ENCODE measurements around the gene LUC7L. TPM values are rescaled to one million over a fixed set of nuclear protein-coding genes. Genes with fewer than 3 reads are reported as not detected.
"Not testable (repeated sequence)": the region's sequence is repeated elsewhere in the genome, so short reads cannot be mapped to it uniquely, and the experiment has no call there.

The LUC7L gene
- total and polyA plus RNA-seq, 3 donors from 2014 or later: 81.1 to 192 (median 145) TPM

DNA sequence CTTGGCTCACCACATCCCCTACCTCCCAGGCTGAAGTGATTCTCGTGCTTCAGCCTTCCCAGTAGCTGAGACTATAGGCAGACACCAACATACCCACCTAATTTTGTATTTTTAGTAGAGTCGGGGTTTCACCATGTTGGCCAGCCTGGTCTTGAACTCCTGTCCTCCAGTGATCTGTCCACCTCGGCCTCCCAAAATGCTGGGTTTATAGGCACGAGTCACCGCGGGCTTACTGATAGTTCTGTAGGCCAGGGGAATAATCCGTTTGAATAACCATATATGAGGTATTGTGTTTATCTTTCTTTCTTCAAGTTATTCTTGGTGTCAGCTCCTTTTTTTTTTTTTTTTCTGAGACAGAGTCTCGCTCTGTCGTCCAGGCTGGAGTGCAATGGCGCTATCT is 13.0 kb upstream of the LUC7L start:
- no peak overlapping the region for H3K27ac ChIP-seq
- no peaks in the 10 kb centered on the region for H3K27me3 ChIP-seq
- H3K36me3 ChIP-seq (ENCODE audit: low read depth, missing control alignments): no peaks in the 10 kb centered on the region
- intact Hi-C loops (cut with DNase I; ENCODE audit: low total_unique reads): no loop called here
- H3K4me3 ChIP-seq: no peak overlapping the region
- no peaks in the 10 kb centered on the region for H3K9me3 ChIP-seq
- 90 to 94% methylated on average over 10 of the region's 10 CpGs for WGBS, 2 donors
- DNase-seq: no peak
- TF ChIP-seq, protein P1, sequence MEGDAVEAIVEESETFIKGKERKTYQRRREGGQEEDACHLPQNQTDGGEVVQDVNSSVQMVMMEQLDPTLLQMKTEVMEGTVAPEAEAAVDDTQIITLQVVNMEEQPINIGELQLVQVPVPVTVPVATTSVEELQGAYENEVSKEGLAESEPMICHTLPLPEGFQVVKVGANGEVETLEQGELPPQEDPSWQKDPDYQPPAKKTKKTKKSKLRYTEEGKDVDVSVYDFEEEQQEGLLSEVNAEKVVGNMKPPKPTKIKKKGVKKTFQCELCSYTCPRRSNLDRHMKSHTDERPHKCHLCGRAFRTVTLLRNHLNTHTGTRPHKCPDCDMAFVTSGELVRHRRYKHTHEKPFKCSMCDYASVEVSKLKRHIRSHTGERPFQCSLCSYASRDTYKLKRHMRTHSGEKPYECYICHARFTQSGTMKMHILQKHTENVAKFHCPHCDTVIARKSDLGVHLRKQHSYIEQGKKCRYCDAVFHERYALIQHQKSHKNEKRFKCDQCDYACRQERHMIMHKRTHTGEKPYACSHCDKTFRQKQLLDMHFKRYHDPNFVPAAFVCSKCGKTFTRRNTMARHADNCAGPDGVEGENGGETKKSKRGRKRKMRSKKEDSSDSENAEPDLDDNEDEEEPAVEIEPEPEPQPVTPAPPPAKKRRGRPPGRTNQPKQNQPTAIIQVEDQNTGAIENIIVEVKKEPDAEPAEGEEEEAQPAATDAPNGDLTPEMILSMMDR (IDR thresholded peaks at IDR 0.05): no peak
- TF ChIP-seq POLR2A (IDR thresholded peaks at IDR 0.05): no peak
- H3K4me1 ChIP-seq: no peaks in the 10 kb centered on the region

DNA sequence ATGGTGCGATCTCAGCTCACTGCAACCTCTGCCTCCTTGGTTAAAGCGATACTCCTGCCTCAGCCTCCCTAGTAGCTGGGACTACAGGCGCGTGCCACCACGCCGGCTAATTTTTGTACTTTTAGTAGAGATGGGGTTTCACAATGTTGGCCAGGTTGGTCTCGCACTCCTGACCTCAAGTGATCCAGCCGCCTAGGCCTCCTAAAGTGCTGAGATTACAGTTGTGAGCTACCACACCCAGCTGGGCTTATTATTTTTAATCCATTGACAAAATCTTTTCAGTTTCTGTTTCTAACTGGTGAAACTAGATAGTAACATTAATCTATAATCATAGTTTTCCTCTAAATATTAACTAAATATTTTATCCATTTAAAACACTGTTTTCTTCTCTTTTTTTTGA is 11.3 kb upstream of the LUC7L start:
- Histone ChIP-seq H3K36me3 (ENCODE audit: low read depth, missing control alignments) (no peaks in the 10 kb centered on the region), H3K27ac (no peak overlapping the region), H3K4me3 (no peak overlapping the region), H3K9me3 (no peaks in the 10 kb centered on the region), H3K27me3 (no peaks in the 10 kb centered on the region), H3K4me1 (no peaks in the 10 kb centered on the region)
- intact Hi-C loops (cut with DNase I; ENCODE audit: low total_unique reads): no loop called here
- no peak for DNase-seq
- no peak for TF ChIP-seq POLR2A (IDR thresholded peaks at IDR 0.05)
- TF ChIP-seq, protein P1 (IDR thresholded peaks at IDR 0.05): no peak
- WGBS, 2 donors: 89 to 96% methylated on average over 8 of the region's 8 CpGs

DNA sequence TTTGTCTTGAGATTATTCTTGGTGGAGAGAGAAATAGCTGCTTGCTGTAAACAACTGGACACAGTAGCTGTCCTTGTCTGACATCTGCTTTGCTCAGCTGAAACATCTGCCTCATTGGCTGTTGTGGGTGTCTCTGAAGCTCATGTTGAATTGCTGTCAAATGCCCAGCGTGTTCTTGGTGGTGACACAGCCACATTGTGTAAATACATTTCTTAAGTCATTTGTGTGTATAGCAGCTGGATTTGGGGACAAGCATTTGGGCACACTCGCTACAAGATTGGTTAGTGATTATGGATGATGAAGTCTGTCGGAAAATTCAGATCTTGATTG is 10.7 kb upstream of the LUC7L start:
- H3K4me3 ChIP-seq: no peak overlapping the region
- intact Hi-C loops (cut with DNase I; ENCODE audit: low total_unique reads): no loop called here
- H3K4me1 ChIP-seq: no peaks in the 10 kb centered on the region
- 71% methylated on average over 3 of the region's 3 CpGs for WGBS, 2 donors
- no peak for TF ChIP-seq POLR2A (IDR thresholded peaks at IDR 0.05)
- TF ChIP-seq, protein P1 (IDR thresholded peaks at IDR 0.05): no peak
- no peaks in the 10 kb centered on the region for H3K36me3 ChIP-seq (ENCODE audit: low read depth, missing control alignments)
- no peaks in the 10 kb centered on the region for H3K27me3 ChIP-seq
- no peak overlapping the region for H3K27ac ChIP-seq
- no peak for DNase-seq
- no peaks in the 10 kb centered on the region for H3K9me3 ChIP-seq

DNA sequence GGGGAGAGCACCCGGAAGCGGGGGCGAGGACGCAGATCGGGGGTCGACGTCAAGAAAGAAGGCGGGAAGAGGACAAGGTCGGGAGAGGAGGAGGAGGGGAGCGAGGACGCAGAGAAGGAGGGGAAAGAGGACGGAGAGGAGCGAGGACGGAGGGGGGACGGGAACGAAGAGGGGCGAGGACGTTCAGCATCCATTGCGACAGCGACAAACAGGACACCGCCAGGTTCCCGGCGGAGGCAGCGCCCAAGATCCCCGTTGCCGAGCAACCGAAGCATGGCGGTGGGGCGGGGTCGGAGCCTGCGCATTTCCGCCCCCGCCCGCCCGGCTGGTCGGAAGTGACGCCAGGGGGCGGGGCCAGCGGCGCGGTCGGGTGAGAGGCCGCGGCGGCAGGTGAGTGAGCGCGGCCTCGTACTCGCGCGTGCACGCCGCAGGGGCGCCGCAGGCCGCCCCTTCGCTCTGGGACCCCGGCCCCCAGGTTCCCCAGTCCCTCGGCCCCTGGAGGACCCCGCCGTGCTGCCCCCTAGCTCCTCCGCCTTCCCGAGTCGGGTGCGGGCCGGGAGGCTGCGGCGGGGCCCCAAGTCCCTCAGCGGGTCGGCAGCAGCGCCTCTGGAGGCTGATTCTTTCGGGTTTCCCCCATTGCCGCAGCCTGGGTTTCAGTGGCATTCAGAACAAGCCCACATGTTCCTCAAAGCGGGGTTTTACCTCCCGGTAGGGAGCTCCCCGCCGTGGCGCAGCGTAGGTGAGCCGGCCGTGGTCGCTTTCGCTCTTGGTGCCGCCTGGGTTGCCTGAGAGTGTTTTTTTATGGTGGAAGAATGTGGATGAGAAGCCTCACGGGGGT is 5.4 kb upstream of the LUC7L start, which contains the start of gene FAM234A:
Gene FAM234A (plus strand): TSS at position 354 of the 838 bp plus-strand sequence. CDS start 19,593 bp downstream, outside the sequence.
- TF ChIP-seq, protein P1 (IDR thresholded peaks at IDR 0.05): peak; percentile 11 to 40 (median 16)
- TF ChIP-seq POLR2A (IDR thresholded peaks at IDR 0.05): peak; percentile 93
- Histone ChIP-seq H3K27me3 (no peaks in the 10 kb centered on the region), H3K36me3 (ENCODE audit: low read depth, missing control alignments) (no peaks in the 10 kb centered on the region), H3K4me1 (no peaks in the 10 kb centered on the region), H3K4me3 (peak within 1 kb of the TSS; percentile 68 to 95), H3K27ac (peak within 1 kb of the TSS; percentile 80 to 99), H3K9me3 (no peaks in the 10 kb centered on the region)
- intact Hi-C loops (cut with DNase I; ENCODE audit: low total_unique reads): no loop called here
- WGBS, 2 donors: 0 to 1% methylated on average over 40 to 85 of the region's 85 CpGs
- peak; percentile 95 for DNase-seq

DNA sequence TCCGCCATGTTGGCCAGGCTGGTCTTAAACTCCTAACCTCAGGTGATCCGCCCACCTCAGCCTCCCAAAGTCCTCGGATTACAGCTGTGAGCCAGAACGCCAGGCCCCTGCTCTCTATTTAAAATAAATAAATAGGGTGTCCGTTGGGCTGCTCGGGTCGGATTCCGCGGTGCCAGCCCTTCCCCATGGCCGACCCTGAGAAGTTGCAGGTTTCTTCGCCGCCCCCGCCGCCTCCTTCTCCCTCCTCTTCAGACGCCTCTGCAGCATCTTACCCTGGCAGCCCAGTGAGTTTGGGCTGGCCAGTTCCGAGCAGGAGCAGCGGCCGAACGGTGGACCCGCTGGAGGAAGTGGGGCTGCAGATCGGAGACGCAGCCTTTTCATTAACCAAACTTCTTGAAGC is 1.7 kb upstream of the LUC7L start:
- TF ChIP-seq, protein P1 (IDR thresholded peaks at IDR 0.05): no peak
- TF ChIP-seq POLR2A (IDR thresholded peaks at IDR 0.05): no peak
- no peak overlapping the region for H3K27ac ChIP-seq
- WGBS, 2 donors: 50 to 69% methylated on average over 22 of the region's 22 CpGs
- no peaks in the 10 kb centered on the region for H3K9me3 ChIP-seq
- peak overlapping the region in 1 of 2 donors; percentile 80 for H3K4me3 ChIP-seq
- intact Hi-C loops (cut with DNase I; ENCODE audit: low total_unique reads): no loop called here
- H3K36me3 ChIP-seq (ENCODE audit: low read depth, missing control alignments): no peaks in the 10 kb centered on the region
- H3K27me3 ChIP-seq: no peaks in the 10 kb centered on the region
- H3K4me1 ChIP-seq: peaks cover 9% of the 10 kb centered on the region
- DNase-seq: no peak

DNA sequence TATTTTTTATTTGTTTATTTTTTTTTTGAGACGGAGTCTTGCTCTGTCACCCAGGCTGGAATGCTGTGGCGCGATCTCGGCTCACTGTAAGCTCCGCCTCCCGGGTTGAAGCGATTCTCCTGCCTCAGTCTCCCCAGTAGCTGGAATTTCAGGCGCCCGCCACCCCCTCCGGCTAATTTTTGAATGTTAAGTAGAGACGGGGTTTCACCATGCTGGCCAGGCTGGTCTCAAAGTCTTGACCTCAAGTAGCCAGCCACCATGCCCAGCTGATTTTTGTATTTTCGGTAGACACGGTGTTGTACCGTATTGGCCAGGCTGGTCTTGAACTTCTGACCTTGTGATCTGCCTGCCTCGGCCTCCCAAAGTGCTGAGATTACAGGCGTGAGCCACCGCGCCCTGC is 1.1 kb upstream of the LUC7L start:
- H3K4me3 ChIP-seq: peak overlapping the region; percentile 13 to 80
- H3K27me3 ChIP-seq; H3K4me1 ChIP-seq; H3K36me3 ChIP-seq (ENCODE audit: low read depth, missing control alignments); H3K9me3 ChIP-seq; DNase-seq; intact Hi-C loops (cut with DNase I; ENCODE audit: low total_unique reads); H3K27ac ChIP-seq: not testable (repeated sequence)
- WGBS, 2 donors: 64 to 80% methylated on average over 18 of the region's 18 CpGs

Measured in testis (tissue), 3 donors.